ENCODE results near the gene VGLL3. TPM values are rescaled to one million over a fixed set of nuclear protein-coding genes. Genes with fewer than 3 reads are reported as not detected.

The VGLL3 gene
- total RNA-seq, 2 donors from 2014 or later, result 45.6 to 80.0 TPM

DNA sequence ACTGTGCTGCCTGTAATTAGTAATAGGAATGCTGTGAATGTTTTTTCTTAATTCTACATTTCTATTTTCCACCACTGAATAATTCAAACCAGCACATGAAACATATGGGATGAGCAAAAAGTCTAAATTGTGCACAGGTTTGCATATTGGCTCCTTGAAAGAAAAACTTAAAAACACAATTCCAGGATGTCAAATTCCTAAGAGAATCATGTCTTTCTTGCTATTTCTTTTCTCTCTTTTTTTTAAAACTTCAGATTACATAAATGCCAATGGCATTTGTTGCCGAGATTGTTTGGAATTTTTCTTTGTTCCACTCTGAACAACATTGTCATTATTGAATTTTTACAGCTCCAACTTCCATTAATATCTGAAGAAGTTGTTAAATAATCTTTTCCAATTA lies 60.8 kb downstream of the VGLL3 start:
- Histone ChIP-seq H3K27ac (no peak overlapping the region), H3K27me3 (replicated peaks; ENCODE audit: insufficient read depth) (no peaks in the 10 kb centered on the region), H3K4me3 (no peak overlapping the region), H3K4me1 (ENCODE audit: control insufficient read depth in 1 of 2, low read depth in 2 of 2) (peaks cover 0 to 5% of the 10 kb centered on the region in 2 donors), H3K36me3 (no peaks in the 10 kb centered on the region), H3K9me3 (no peaks in the 10 kb centered on the region)
- DNase-seq (ENCODE audit: low spot score) (no peak), ATAC-seq (ENCODE audit: insufficient number of reproducible peaks, low FRiP score, low read depth) (no peak)
- TF ChIP-seq, protein P1, sequence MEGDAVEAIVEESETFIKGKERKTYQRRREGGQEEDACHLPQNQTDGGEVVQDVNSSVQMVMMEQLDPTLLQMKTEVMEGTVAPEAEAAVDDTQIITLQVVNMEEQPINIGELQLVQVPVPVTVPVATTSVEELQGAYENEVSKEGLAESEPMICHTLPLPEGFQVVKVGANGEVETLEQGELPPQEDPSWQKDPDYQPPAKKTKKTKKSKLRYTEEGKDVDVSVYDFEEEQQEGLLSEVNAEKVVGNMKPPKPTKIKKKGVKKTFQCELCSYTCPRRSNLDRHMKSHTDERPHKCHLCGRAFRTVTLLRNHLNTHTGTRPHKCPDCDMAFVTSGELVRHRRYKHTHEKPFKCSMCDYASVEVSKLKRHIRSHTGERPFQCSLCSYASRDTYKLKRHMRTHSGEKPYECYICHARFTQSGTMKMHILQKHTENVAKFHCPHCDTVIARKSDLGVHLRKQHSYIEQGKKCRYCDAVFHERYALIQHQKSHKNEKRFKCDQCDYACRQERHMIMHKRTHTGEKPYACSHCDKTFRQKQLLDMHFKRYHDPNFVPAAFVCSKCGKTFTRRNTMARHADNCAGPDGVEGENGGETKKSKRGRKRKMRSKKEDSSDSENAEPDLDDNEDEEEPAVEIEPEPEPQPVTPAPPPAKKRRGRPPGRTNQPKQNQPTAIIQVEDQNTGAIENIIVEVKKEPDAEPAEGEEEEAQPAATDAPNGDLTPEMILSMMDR (IDR thresholded peaks at IDR 0.05), result no peak

GRCh38 chr3:86929046-86929445 lies 61.9 kb downstream of the VGLL3 start:
- no peaks in the 10 kb centered on the region for H3K9me3 ChIP-seq
- no peaks in the 10 kb centered on the region for H3K27me3 ChIP-seq (replicated peaks; ENCODE audit: insufficient read depth)
- DNase-seq (ENCODE audit: low spot score) (no peak), ATAC-seq (ENCODE audit: insufficient number of reproducible peaks, low FRiP score, low read depth) (no peak)
- H3K27ac ChIP-seq, result no peak overlapping the region
- no peak overlapping the region for H3K4me3 ChIP-seq
- H3K4me1 ChIP-seq (ENCODE audit: control insufficient read depth in 1 of 2, low read depth in 2 of 2), result peaks cover 0 to 5% of the 10 kb centered on the region in 2 donors
- TF ChIP-seq, protein P1 (IDR thresholded peaks at IDR 0.05), result no peak
- H3K36me3 ChIP-seq, result no peaks in the 10 kb centered on the region

- Histone ChIP-seq H3K36me3 (no peaks in the 10 kb centered on the region), H3K27ac (no peak overlapping the region), H3K4me1 (ENCODE audit: control insufficient read depth in 1 of 2, low read depth in 2 of 2) (no peaks in the 10 kb centered on the region), H3K9me3 (no peaks in the 10 kb centered on the region), H3K27me3 (replicated peaks; ENCODE audit: insufficient read depth) (no peaks in the 10 kb centered on the region), H3K4me3 (no peak overlapping the region)
- no peak for ATAC-seq (ENCODE audit: insufficient number of reproducible peaks, low FRiP score, low read depth)
- TF ChIP-seq, protein P1 (IDR thresholded peaks at IDR 0.05), result no peak
- no peak for DNase-seq (ENCODE audit: low spot score)
Measured at GRCh38 chr3:86923071-86923491, 67.9 kb downstream of the VGLL3 start.

DNA sequence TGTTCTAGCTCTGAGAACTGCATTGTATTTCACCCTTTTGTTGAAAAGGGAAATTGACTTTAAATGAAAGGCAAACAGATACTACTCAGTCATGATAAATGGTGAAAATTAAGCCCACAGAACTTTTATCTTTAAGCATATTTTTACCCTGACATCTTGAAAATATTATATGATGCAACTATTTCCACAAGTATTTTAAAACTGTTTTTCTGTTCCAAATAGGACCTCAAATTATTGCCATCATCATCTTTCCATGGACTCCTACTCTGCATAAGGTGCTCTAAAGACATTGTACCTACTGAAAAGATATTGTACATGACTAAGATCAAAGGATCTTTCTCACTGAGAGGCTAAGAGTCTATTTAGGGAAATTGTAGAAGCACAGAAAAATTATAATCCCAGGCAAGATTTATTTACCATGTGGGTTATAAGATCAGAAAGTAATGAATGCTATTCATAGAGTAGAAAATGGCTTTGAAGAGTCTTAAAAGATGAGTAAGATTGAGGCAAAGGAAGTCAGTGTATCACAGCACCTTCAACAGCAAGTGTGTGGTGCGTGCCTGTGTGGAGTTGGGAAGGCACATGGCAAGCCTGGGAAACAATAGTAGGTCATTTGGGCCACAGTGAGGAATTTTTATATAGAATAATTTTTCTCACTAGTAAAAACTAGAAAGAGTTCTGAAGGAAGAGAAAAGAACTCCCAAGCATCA lies 68.8 kb downstream of the VGLL3 start:
- no peaks in the 10 kb centered on the region for H3K4me1 ChIP-seq (ENCODE audit: control insufficient read depth in 1 of 2, low read depth in 2 of 2)
- H3K36me3 ChIP-seq, result no peaks in the 10 kb centered on the region
- ATAC-seq (ENCODE audit: insufficient number of reproducible peaks, low FRiP score, low read depth), result no peak
- H3K27ac ChIP-seq, result no peak overlapping the region
- TF ChIP-seq, protein P1 (IDR thresholded peaks at IDR 0.05), result no peak
- no peak for DNase-seq (ENCODE audit: low spot score)
- H3K4me3 ChIP-seq, result no peak overlapping the region
- H3K27me3 ChIP-seq (replicated peaks; ENCODE audit: insufficient read depth), result no peaks in the 10 kb centered on the region
- no peaks in the 10 kb centered on the region for H3K9me3 ChIP-seq

- Histone ChIP-seq H3K4me1 (ENCODE audit: control insufficient read depth in 1 of 2, low read depth in 2 of 2) (no peaks in the 10 kb centered on the region), H3K36me3 (no peaks in the 10 kb centered on the region), H3K4me3 (no peak overlapping the region), H3K9me3 (no peaks in the 10 kb centered on the region), H3K27me3 (replicated peaks; ENCODE audit: insufficient read depth) (no peaks in the 10 kb centered on the region), H3K27ac (no peak overlapping the region)
- ATAC-seq (ENCODE audit: insufficient number of reproducible peaks, low FRiP score, low read depth) (no peak), DNase-seq (ENCODE audit: low spot score) (no peak)
- TF ChIP-seq, protein P1 (IDR thresholded peaks at IDR 0.05), result no peak
Measured at GRCh38 chr3:86914670-86915069, 76.3 kb downstream of the VGLL3 start.
